H7 (cell line): Measurements from ENCODE around the gene TGM2. TPM values are rescaled to one million over a fixed set of nuclear protein-coding genes. Genes with fewer than 3 reads are reported as not detected.

Experiments
- DNase-seq: peaks from one replicate; pipeline ENCODE4 v3.0.0; 2012
- H3K27me3 ChIP-seq: 2 replicates; pipeline ENCODE4 v1.6.0; 2011; ENCODE audit warnings: mild to moderate bottlenecking, low read length; ENCODE audit not compliant: control insufficient read depth, insufficient read depth
- H3K36me3 ChIP-seq: replicated peaks from 2 replicates; pipeline ENCODE4 v1.5.1; 2011; ENCODE audit warnings: low read length; ENCODE audit not compliant: control insufficient read depth, insufficient read depth
- H3K4me3 ChIP-seq: 2 replicates; pipeline ENCODE4 v1.5.1; 2011; ENCODE audit warnings: low read depth, mild to moderate bottlenecking, control low read depth, low read length, moderate library complexity; ENCODE audit not compliant: insufficient read depth
- total RNA-seq: library from RNA; depleted of rRNA; stranded (reverse); fragments of >200 nt; shearing (Covaris generic); gene quantifications from 2 replicates; pipeline ENCODE4 v1.2.3, GENCODE V29; 2014

Gene TGM2
- total RNA-seq, 1 experiment from 2014 or later, result 0.83 TPM

- no peak overlapping the region for H3K4me3 ChIP-seq
Measured at GRCh38 chr20:38164069-38164468, 1.0 kb downstream of the TGM2 start.

GRCh38 chr20:38162878-38163875 is 1.9 kb downstream of the TGM2 start:
- no peak for DNase-seq
- Histone ChIP-seq H3K36me3 (no peaks in the 10 kb centered on the region), H3K27me3 (no peaks in the 10 kb centered on the region; the same call in 1 of the 2 replicates), H3K4me3 (no peak overlapping the region)

More at GRCh38 chr20:38164069-38164468, 1.0 kb downstream of the TGM2 start:
- DNase-seq, result no peak
- H3K36me3 ChIP-seq, result no peaks in the 10 kb centered on the region
- no peaks in the 10 kb centered on the region; the same call in 1 of the 2 replicates for H3K27me3 ChIP-seq

DNA sequence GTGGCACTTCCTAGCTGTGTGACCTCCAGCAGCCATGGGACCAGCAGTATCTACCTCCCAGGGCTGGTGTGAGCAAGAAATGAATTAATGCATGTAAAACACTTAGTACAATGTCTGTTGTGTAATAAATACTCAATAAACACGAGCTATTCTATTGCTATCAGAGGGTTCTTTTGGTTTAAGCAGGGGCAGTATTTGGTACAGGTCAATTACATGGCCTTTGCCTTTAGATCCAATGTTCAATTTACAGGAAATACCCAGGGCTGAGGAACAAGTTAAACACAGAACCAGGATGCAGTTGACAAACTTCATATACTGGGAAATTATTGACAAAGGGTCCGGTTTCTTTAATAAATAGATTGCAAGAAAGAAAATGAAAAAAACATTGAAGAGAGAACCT is 2.9 kb downstream of the TGM2 start:
- H3K4me3 ChIP-seq, result no peak overlapping the region
- H3K27me3 ChIP-seq, result no peaks in the 10 kb centered on the region; the same call in 1 of the 2 replicates
- DNase-seq, result no peak
- no peaks in the 10 kb centered on the region for H3K36me3 ChIP-seq

DNA sequence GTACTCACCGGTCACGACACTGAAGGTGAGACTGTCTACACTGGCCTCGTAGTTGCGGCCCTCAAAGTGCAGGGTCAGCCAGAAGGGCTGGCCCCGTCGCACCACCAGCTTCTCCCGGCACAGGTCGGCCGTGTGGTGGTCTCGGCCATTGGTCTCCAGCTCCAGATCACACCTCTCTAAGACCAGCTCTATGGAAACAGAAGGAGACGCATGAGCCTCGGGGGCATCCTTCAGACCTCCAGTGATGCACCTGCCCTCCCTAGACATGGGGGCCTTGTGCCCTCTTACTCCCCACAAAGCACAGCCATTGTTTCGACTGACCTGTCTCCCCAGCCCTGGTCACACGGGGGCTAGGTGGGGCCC is 3.7 kb downstream of the TGM2 start:
- no peak overlapping the region for H3K4me3 ChIP-seq
- no peaks in the 10 kb centered on the region; the same call in 1 of the 2 replicates for H3K27me3 ChIP-seq
- H3K36me3 ChIP-seq, result no peaks in the 10 kb centered on the region
- no peak for DNase-seq

DNA sequence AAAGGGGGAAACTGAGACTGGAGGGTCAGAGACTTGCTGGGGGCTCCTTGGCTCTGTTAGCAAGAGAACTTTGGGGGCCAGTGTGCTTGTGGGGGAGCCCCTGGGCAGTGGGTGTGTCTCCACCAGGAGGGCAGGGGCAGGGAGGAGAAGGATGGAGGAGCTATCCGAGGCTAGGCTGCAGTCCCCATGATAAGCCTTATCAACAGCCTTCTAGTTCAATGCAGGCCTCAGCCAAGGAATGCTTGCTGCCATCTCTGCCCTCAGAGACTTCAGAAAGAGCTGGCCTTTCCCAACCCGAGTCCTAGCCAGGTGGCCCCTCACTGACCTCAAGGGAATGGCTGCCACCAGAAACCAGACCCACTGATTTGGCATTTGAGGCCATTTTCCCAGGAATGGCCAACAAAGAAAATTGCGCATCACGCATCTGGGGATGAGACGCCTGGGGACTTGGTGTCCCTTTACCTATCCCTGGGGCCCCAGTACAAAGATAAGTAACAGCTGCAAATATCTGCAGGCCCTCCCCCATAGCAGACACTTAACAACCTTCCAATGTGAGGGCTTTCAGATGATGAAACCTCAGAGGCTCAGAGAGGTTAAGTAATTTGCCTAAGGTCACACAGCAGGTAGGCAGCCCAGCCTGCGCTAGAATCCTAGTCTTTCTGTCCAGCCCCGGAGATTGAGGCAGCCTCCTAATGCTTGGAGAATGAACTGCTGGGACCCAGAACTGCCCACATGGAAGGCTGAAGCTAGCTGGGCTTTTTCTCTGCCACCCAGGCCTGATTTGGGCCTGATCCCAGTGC is 4.9 kb downstream of the TGM2 start:
- Histone ChIP-seq H3K36me3 (no peaks in the 10 kb centered on the region), H3K4me3 (no peak overlapping the region), H3K27me3 (no peaks in the 10 kb centered on the region; the same call in 1 of the 2 replicates)
- no peak for DNase-seq

DNA sequence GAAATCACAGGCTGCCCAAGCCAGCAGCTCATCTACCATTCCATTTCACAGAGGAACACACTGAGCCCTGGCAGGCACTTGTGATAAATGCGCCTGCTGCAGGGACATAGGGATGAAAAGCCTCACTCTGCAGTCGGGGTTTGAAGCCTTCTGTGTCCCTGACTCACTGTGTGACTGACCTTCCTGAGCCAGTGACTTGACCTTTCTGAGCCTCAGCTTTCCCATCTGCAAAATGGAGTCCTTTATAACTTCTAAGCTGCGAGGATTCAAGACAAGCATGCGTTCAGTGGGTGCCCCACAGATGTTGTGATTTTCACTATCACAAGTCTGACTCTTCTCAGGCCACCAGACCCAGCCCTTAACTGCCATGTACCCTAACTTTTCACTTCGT is 5.5 kb downstream of the TGM2 start:
- Histone ChIP-seq H3K27me3 (no peaks in the 10 kb centered on the region), H3K36me3 (no peaks in the 10 kb centered on the region), H3K4me3 (no peak overlapping the region)
- no peak for DNase-seq

DNA sequence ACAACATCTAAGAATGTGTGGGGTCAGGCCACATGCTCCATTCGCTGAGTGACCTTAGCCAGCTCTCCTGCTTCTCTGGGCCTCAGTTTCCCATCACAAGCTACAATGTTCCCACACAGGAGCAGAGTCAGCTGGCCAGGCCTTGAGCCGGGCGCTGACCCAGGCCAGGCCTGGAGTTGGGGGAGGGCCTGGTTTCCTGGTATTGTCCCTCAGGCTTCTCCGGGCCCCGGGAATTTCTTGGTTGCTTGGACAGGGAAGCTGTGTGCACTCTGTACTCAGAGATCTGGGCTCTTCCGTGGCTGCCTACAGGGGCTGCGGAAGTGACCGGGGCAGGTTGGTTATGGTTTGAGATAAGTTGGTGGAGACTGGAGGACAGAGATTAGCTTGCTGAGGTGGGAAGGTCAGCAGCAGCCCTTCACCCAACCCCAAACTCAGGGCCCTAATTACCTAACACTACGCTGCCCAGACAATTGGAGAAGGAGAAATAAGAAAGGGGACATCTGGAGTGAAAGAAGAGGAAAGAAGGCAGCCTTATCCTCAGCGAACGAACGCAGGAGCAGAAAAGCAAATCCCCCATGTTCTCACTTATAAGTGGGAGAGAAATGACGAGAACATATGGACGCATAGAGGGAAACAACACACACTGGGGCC is 6.2 kb downstream of the TGM2 start:
- no peaks in the 10 kb centered on the region for H3K36me3 ChIP-seq
- no peak for DNase-seq
- H3K27me3 ChIP-seq, result no peaks in the 10 kb centered on the region
- no peak overlapping the region for H3K4me3 ChIP-seq

DNA sequence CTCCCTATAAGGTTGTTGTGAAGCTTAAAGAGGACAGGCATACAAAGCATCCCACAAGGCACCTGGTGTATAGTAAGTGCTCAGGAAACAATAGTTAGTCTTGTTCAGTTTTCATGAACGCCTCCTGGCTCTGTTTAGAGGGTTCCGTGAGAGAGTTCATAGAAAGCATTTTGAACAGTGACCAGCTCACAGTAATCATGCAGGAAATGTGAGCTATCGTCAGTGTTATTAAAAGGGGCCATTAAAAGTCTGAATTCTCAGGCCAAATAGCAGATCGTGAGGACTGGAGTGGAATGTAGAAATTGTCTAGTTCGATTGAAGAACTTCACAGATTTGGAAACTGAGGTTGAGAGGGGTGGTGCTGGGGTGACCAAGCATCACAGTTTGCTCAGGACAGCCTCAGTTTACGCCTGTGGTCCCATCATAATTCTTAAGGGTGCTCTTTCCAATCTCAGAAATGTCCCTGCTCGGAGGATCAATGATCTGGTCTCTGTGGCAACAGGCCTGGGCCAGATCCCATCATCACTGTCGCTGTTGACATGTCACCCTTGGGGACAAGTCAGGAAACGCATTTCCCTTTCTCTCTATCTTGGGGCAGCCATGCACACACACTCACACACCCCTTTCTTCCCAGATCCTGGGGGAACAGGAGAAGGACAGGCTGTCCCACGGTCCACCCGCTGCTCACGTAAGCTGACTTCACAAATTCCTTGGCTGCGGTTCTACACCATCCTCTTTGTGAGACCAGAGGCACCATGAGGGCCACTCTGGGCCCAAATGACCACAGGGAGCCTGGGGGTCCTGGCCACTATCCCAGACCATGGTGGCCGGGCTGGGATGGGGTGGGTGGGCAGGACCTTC is 7.2 kb downstream of the TGM2 start:
- DNase-seq, result no peak
- H3K4me3 ChIP-seq, result no peak overlapping the region
- no peaks in the 10 kb centered on the region for H3K36me3 ChIP-seq
- H3K27me3 ChIP-seq, result no peaks in the 10 kb centered on the region

DNA sequence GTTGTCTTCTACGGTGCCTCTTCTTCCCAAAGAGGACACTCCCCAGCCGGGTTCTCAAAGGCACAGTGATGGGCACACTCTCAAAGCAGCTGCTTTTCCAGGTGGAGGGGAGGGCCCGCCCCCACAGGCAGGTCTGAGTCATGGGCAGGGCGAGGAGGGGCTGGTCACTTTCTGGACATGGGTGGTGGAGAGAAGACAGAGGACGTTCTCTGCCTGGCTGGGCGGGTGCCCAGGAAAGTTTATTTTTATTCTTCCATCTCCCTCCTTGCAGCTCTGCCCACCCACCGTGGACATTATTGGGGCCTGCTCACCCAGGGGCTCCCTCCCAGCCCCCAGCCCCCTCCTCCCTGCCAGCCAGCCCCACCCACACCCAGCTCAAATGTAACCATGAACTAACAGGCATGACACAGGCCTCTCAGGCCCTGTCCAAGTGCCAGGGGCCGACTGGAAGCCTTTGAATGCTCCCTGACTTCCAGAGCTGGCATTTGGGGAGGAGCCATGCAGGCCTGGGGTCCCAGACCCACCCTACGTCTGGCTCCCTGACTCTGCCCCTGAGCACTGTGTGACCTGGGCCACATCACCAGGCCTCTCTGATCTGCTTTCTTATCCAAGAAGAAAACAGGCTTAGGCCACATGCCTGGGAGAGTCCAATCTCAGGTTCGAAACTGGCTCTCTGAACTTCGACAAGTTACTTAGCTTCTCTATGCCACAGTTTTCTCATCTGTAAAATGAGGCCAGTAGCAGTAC is 8.0 kb downstream of the TGM2 start:
- H3K27me3 ChIP-seq, result no peaks in the 10 kb centered on the region
- DNase-seq, result no peak
- H3K4me3 ChIP-seq, result no peak overlapping the region
- no peaks in the 10 kb centered on the region for H3K36me3 ChIP-seq

DNA sequence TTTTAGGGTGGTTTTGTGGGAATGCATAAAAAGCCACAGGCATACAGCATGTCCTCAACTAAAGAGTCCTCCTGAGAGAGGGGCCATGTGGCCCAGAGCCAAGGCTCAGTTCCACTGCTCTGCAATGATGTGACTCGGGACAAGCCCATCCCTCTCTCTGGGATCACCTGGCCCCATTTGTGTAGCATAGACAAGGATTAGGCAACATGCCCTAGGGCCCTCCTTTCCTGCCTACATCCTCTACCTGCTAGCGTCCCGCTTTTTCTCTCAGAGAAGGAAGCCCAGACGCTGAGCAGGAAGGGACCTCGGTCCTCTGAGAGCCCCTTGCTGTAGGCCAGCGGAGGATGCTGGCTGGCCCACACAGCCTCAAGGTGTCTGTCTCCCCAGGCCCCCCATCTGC is 8.8 kb downstream of the TGM2 start:
- Histone ChIP-seq H3K36me3 (no peaks in the 10 kb centered on the region), H3K27me3 (no peaks in the 10 kb centered on the region), H3K4me3 (no peak overlapping the region)
- no peak for DNase-seq

- DNase-seq, result no peak
- Histone ChIP-seq H3K36me3 (no peaks in the 10 kb centered on the region), H3K27me3 (no peaks in the 10 kb centered on the region), H3K4me3 (no peak overlapping the region)
Measured at GRCh38 chr20:38155811-38156210, 9.3 kb downstream of the TGM2 start.

DNA sequence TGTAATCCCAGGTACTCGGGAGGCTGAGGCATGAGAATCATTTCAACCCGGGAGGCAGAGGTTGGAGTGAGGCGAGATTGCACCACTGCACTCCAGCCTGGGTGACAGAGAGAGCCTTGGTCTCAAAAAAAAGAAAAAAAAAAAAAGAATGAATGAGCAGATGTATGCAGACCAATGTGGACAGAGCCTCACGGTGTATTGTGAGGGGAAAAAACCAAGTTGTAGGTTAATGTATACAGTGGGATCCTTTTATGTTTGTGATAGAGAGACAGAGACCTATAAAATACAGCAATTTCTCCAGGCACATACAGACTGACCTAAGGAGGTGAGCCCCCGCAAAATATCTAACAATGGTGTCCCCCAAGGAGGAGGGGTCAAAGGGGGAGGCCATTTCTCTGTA is 11.7 kb downstream of the TGM2 start:
- H3K4me3 ChIP-seq, result no peak overlapping the region
- H3K36me3 ChIP-seq, result no peaks in the 10 kb centered on the region
- DNase-seq, result no peak
- H3K27me3 ChIP-seq, result no peaks in the 10 kb centered on the region

- Histone ChIP-seq H3K4me3 (no peak overlapping the region), H3K27me3 (no peaks in the 10 kb centered on the region), H3K36me3 (no peaks in the 10 kb centered on the region)
- DNase-seq, result no peak
Measured at GRCh38 chr20:38152621-38153221, 12.3 kb downstream of the TGM2 start.
